Ascending aorta (tissue), 2 donors: Measurements from ENCODE around the gene PDE6D. TPM values are rescaled to one million over a fixed set of nuclear protein-coding genes. Genes with fewer than 3 reads are reported as not detected.
"Not testable (repeated sequence)": the region's sequence is repeated elsewhere in the genome, so short reads cannot be mapped to it uniquely, and the experiment has no call there.

Source experiments
- DNase-seq, 2 donors: peaks; one replicate each; pipeline ENCODE4 v3.0.0-alpha.2; 2019; ENCODE audit warnings: low spot score in 2 of 2
- H3K27ac ChIP-seq, 2 donors: fragments of 200-600 bp; sonication (generic); one replicate each; pipeline ENCODE4 v1.5.1; 2016 to 2017; ENCODE audit warnings: mild to moderate bottlenecking in 1 of 2
- H3K27me3 ChIP-seq: fragments of 200-600 bp; sonication (generic); one replicate; pipeline ENCODE4 v1.5.1; 2017
- H3K36me3 ChIP-seq, 2 donors: fragments of 200-600 bp; sonication (generic); one replicate each; pipeline ENCODE4 v1.5.1; 2016
- H3K4me1 ChIP-seq, 2 donors: fragments of 200-600 bp; sonication (generic); one replicate each; pipeline ENCODE4 v1.5.1; 2016 to 2017; ENCODE audit warnings: mild to moderate bottlenecking in 1 of 2
- H3K4me3 ChIP-seq, 2 donors: fragments of 200-600 bp; sonication (generic); one replicate each; pipeline ENCODE4 v1.5.1; 2016 to 2017; ENCODE audit warnings: mild to moderate bottlenecking in 1 of 2
- H3K9me3 ChIP-seq, 2 donors: fragments of 200-600 bp; sonication (generic); one replicate each; pipeline ENCODE4 v1.5.1; 2016
- intact Hi-C: fragments of 100-400 bp; cut with DNase I; formaldehyde crosslinking; loops from one replicate; pipeline ENCODE4 v1.15.1; 2023
- total RNA-seq: library from RNA; depleted of rRNA; stranded (reverse); fragments of >200 nt; gene quantifications from one replicate; pipeline ENCODE4 v1.1.0, GENCODE V29; 2016
- TF ChIP-seq, protein P1 (sequence below), 3 experiments: fragments of 200-600 bp in 2 of 3; fragments of 450-650 bp in 1 of 3; sonication (generic) in 2 of 3; IDR thresholded peaks; one replicate each; pipeline ENCODE4 v1.5.1; 2016 to 2019; ENCODE audit warnings: antibody characterized with exemption in 3 of 3, mild to moderate bottlenecking in 1 of 3, moderate library complexity in 1 of 3

Gene PDE6D
- total RNA-seq, 1 donor from 2014 or later = 34.1 TPM

DNA sequence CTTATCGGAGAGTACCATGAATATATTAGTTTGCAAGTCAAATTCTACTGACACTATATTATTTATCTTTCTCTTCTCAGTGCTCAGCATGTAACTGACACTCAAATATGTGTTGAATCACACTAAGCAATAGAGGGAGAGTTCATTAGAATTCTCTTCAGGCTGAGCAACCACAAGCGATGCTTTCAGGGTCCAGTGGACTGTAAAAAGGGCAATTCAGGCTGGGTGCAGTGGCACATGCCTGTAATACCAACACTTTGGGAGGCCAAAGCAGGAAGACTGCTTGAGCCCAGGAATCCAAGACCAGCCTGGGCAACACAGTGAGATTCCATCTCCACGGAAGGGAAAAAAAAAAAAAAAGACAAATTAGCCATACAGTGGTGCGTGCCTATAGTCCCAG is 16.3 kb downstream of the PDE6D start:
- intact Hi-C loops = no loop called here
- H3K36me3 ChIP-seq = no peaks in the 10 kb centered on the region
- no peaks in the 10 kb centered on the region for H3K4me1 ChIP-seq
- DNase-seq = no peak
- H3K27me3 ChIP-seq = no peaks in the 10 kb centered on the region
- no peak overlapping the region for H3K27ac ChIP-seq
- TF ChIP-seq, protein P1, sequence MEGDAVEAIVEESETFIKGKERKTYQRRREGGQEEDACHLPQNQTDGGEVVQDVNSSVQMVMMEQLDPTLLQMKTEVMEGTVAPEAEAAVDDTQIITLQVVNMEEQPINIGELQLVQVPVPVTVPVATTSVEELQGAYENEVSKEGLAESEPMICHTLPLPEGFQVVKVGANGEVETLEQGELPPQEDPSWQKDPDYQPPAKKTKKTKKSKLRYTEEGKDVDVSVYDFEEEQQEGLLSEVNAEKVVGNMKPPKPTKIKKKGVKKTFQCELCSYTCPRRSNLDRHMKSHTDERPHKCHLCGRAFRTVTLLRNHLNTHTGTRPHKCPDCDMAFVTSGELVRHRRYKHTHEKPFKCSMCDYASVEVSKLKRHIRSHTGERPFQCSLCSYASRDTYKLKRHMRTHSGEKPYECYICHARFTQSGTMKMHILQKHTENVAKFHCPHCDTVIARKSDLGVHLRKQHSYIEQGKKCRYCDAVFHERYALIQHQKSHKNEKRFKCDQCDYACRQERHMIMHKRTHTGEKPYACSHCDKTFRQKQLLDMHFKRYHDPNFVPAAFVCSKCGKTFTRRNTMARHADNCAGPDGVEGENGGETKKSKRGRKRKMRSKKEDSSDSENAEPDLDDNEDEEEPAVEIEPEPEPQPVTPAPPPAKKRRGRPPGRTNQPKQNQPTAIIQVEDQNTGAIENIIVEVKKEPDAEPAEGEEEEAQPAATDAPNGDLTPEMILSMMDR (IDR thresholded peaks at IDR 0.05) = no peak
- H3K9me3 ChIP-seq = no peaks in the 10 kb centered on the region
- no peak overlapping the region for H3K4me3 ChIP-seq

GRCh38 chr2:231764124-231764523 is 17.0 kb downstream of the PDE6D start:
- Histone ChIP-seq H3K4me3 (no peak overlapping the region), H3K27ac (no peak overlapping the region), H3K36me3 (no peaks in the 10 kb centered on the region), H3K9me3 (no peaks in the 10 kb centered on the region), H3K4me1 (no peaks in the 10 kb centered on the region), H3K27me3 (no peaks in the 10 kb centered on the region)
- DNase-seq = no peak
- TF ChIP-seq, protein P1 (IDR thresholded peaks at IDR 0.05) = no peak
- intact Hi-C loops = no loop called here

DNA sequence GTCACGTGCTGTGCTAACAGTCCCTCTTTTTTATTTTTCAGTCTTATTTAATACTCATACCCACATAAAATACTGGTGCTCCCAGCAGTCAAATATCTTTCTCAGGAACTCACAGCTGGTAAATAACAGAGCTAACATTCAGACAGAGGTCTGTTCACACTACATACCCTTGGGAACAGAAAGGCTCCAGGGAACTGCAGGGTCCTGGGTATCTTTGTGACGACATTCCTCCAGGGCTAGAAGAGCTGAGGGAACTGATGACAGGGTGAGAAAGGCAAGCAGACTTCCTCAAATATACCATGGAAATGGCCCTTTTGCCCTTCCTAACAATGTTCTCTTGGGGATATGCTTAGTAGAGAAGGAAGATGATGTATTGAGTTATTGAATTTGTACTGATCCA is 19.3 kb downstream of the PDE6D start:
- Histone ChIP-seq H3K4me3 (no peak overlapping the region), H3K9me3 (no peaks in the 10 kb centered on the region), H3K36me3 (no peaks in the 10 kb centered on the region), H3K4me1 (no peaks in the 10 kb centered on the region), H3K27me3 (no peaks in the 10 kb centered on the region), H3K27ac (no peak overlapping the region)
- DNase-seq = no peak
- intact Hi-C loops = no loop called here
- TF ChIP-seq, protein P1 (IDR thresholded peaks at IDR 0.05) = no peak

GRCh38 chr2:231752061-231752460 is 29.0 kb downstream of the PDE6D start:
- intact Hi-C loops = no loop called here
- H3K9me3 ChIP-seq = no peaks in the 10 kb centered on the region
- no peaks in the 10 kb centered on the region for H3K4me1 ChIP-seq
- H3K27ac ChIP-seq = no peak overlapping the region
- TF ChIP-seq, protein P1 (IDR thresholded peaks at IDR 0.05) = no peak
- DNase-seq = no peak
- no peak overlapping the region for H3K4me3 ChIP-seq
- H3K27me3 ChIP-seq = no peaks in the 10 kb centered on the region
- H3K36me3 ChIP-seq = no peaks in the 10 kb centered on the region

DNA sequence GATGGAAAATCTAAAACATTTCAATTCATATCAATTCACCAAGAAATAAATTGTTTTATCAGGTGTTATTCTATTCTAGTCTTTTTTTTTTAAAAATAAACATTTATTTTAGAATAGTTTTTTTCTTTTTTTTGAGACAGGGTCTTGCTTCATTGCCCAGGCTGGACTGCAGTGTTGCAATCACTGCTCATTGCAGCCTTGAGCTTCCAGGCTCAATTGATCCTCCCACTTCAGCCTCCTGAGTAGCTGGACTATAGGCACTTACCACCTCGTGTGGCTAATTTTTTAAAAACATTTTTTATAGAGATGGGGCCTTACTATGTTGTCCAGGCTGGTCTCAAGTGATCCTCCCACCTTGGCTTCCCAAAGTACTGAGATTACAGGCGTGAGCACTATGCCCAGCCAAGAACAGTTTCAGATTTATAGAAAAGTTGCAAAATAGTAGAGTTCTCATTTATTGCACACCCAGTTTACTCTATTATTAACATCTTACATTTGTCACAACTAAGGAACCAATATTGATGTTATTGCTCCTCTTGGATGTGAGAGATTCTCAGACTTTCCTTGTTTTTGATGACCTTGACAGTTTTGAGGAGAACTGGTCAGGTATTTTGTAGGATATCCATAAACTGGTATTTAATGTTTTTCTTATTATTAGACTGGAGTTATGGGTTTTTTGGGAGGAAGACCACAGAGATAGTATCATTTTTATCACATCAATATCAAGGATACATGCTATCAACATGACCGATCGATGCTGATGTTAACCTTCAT is 29.9 kb downstream of the PDE6D start:
- no peak for DNase-seq
- TF ChIP-seq, protein P1 (IDR thresholded peaks at IDR 0.05) = no peak
- Histone ChIP-seq H3K27ac (no peak overlapping the region), H3K9me3 (no peaks in the 10 kb centered on the region), H3K27me3 (no peaks in the 10 kb centered on the region), H3K36me3 (no peaks in the 10 kb centered on the region), H3K4me1 (no peaks in the 10 kb centered on the region), H3K4me3 (no peak overlapping the region)
- intact Hi-C loops = no loop called here

GRCh38 chr2:231749016-231749415 is 32.1 kb downstream of the PDE6D start:
- DNase-seq, H3K27ac ChIP-seq, H3K36me3 ChIP-seq, intact Hi-C loops, H3K4me1 ChIP-seq, H3K4me3 ChIP-seq, H3K9me3 ChIP-seq, H3K27me3 ChIP-seq: not testable (repeated sequence)

DNA sequence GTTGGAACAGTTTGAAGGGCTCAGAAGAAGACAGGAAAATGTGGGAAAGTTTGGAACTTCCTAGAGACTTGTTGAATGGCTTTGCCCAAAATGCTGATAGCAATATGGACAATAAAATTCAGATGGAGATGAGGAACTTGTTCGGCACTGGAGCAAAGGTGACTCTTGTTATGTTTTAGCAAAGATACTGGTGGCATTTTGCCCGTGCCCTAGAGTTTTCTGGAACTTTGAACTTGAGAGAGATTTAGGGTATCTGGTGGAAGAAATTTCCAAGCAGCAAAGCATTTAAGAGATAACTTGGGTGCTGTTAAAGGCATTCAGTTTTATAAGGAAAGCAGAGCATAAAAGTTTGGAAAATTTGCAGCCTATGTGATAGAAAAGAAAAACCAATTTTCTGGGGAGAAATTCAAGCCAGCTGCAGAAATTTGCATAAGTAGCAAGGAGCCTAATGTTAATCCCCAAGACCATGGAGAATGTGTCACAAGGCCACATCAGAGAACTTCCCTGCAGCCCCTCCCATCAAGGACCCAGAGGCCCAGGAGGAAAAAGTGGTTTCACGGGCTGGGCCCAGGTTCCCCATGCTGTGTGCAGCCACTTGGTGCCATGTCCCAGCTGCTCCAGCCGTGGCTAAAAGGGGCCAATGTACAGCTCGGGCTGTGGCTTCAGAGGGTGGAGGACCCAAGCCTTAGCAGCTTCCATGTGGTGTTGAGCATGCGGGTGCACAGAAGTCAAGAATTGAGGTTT is 32.8 kb downstream of the PDE6D start:
- H3K4me1 ChIP-seq, intact Hi-C loops, H3K9me3 ChIP-seq, H3K36me3 ChIP-seq, H3K27ac ChIP-seq, DNase-seq, H3K27me3 ChIP-seq, H3K4me3 ChIP-seq: not testable (repeated sequence)
